H1 (cell line): ENCODE data around the gene SEMA3F. TPM values are rescaled to one million over a fixed set of nuclear protein-coding genes. Genes with fewer than 3 reads are reported as not detected.

ENCODE experiments used
- BRCA1 ChIP-seq: IDR thresholded peaks from 2 replicates; pipeline ENCODE4 v1.6.1; 2012; ENCODE audit warnings: low read depth, low read length, improper control_type of control experiment
- EP300 ChIP-seq, 2 experiments: IDR thresholded peaks; 1 replicate in 1 of 2; 2 replicates in 1 of 2; pipeline ENCODE4 v1.6.1; 2011 to 2012; ENCODE audit warnings: low read depth in 2 of 2, low read length in 2 of 2, mild to moderate bottlenecking in 2 of 2, borderline replicate concordance in 1 of 2, inconsistent platforms in 1 of 2, moderate library complexity in 1 of 2
- RNF2 ChIP-seq: fragments of 200-900, 300-1000 bp; sonication (generic); IDR thresholded peaks from 2 replicates; pipeline ENCODE4 v1.7.1; 2016; ENCODE audit warnings: borderline replicate concordance, low read depth, mild to moderate bottlenecking, antibody characterized with exemption, low read length; ENCODE audit not compliant: poor library complexity, severe bottlenecking; ENCODE audit errors: missing control alignments
- polyA plus RNA-seq, 7 experiments: library from polyadenylated mRNA; depleted of rRNA in 3 of 7; stranded (reverse) in 5 of 7; unstranded in 2 of 7; fragments of >200 nt in 5 of 7; fragments of 200-250 nt in 2 of 7; gene quantifications; 1 replicate in 5 of 7; 2 replicates in 1 of 7; 4 replicates in 1 of 7; pipeline versions ENCODE4 v1.2.1 to v1.2.3, GENCODE V29; 2011 to 2013; ENCODE audit warnings: missing spikeins in 2 of 7, mixed read lengths in 2 of 7
- total RNA-seq: library from RNA; stranded (reverse); fragmentation: NEBNext Ultra II Directional; extraction: Animal tissue kit (Norgen Biotek cat#: 25700); gene quantifications from 2 replicates; pipeline ENCODE4 v1.2.1, GENCODE V29; 2021

The SEMA3F gene
- total and polyA plus RNA-seq, 2 of the 8 experiments (the other 6 are each of a cell fraction or from before 2014, with no cell fraction given) = 20.3 to 37.0 TPM

DNA sequence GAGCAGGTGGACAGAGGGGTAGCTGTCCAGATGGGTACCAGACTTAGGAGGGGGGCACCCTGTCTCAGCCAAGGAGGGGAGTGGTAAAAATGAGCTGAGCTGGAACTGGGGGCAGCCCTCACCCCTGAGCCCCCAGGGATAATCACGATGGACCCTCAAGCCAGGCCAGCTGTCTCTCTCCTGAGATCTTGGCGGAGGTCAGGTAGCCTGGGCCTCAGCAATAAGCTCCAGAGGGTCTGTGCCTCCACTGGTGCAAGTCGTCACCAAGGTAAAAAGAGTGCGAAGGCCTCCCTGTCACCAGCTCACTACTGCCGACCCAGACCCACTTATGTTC, 55.0 kb downstream of the SEMA3F start (continued):
- TF ChIP-seq RNF2 (no peak), BRCA1 (no peak), EP300 (IDR thresholded peaks at IDR 0.05; ENCODE audit: borderline replicate concordance in 1 of 2, low read depth in 2 of 2, low read length in 2 of 2) (no peak)
